Stimulated activated CD4-positive, alpha-beta T cell treated with anti-CD3 and anti-CD28 coated beads, Interleukin-2, amount 100 ng/mL, for 24 hours (primary cell): ENCODE data around the gene SP2.

Experiments
- DNase-seq, 2 donors: peaks; one replicate each; pipeline ENCODE4 v3.0.0-alpha.2; 2020

Gene SP2

DNA sequence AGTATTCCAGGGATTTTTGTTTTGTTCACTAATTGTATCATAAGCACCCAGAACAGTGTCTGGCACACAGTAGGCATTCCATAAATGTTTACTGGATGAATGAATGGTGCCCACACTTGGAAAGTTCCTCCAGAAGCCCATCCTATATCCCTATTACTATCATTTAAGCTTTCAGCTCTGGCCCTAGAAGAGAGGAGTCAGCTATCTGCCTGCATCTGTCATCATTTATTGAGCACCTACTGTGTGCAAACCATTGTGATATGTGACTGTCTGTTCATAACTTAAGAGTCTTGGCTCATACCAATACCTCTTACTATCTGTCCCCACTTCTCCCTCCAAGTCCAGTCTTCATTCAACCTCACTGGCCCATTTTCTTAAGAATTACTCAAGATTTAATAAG, 25.0 kb upstream of the SP2 start:
- DNase-seq = no peak

DNA sequence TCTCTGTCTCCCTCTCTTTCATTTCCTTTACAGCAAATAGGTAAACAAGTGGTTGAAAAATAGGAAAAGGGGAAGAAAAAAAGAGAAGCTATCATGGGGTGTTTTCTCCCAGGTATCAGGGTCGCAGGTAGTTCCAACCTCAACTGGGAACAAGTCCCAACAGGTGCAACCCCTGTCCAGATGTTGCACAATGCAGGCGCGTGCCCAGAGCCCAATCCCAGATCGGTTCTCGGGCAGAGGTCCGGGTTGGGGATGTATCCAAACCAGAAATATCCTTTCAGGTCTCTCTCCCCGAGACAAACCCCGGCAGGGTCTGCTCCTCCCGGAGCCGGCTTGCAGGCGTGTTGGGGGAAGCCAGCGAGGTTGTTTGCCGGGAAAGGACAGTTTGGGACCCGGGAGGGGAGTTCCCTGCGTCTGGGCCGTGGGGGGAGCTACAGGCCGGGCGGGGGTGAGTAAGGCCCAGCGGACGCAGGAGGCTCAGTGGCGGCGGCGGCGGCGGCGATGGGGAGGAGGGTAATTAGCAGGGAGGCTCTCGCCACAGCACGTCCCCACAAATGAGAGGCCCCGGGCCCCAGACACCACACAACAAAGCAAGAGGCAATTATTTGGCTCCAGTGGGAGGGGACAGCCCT, 23.9 kb upstream of the SP2 start:
- no peak for DNase-seq

DNA sequence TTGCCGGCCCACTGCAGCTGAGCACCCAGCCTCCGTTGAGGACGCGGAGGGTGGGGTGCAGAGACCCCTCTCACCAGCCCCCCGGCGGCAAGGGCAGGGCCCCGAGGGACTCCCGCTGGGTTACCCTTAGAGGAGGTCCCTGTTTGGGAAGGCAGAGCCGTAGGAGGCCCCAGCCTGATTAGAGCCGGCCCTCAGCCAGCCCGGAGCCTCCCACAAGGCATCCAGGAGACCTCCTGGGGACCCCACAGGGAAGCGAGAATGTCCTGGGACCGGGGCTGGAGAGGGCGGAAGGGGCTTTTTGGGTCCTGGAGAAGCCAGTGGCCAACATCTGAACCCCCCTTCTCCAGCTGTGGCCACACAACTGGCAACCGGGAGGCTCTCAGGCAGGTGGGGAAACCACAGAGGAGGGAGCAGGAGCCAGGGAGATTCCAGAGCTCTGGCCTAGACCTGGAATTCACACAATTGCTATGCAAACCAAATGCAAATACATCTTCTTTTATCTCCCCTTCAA, 23.3 kb upstream of the SP2 start:
- DNase-seq = no peak

GRCh38 chr17:47873200-47874090, 22.6 kb upstream of the SP2 start:
- DNase-seq = no peak

GRCh38 chr17:47875011-47875985, 20.7 kb upstream of the SP2 start:
- no peak for DNase-seq

GRCh38 chr17:47877368-47878034, 18.5 kb upstream of the SP2 start:
- DNase-seq = no peak

DNA sequence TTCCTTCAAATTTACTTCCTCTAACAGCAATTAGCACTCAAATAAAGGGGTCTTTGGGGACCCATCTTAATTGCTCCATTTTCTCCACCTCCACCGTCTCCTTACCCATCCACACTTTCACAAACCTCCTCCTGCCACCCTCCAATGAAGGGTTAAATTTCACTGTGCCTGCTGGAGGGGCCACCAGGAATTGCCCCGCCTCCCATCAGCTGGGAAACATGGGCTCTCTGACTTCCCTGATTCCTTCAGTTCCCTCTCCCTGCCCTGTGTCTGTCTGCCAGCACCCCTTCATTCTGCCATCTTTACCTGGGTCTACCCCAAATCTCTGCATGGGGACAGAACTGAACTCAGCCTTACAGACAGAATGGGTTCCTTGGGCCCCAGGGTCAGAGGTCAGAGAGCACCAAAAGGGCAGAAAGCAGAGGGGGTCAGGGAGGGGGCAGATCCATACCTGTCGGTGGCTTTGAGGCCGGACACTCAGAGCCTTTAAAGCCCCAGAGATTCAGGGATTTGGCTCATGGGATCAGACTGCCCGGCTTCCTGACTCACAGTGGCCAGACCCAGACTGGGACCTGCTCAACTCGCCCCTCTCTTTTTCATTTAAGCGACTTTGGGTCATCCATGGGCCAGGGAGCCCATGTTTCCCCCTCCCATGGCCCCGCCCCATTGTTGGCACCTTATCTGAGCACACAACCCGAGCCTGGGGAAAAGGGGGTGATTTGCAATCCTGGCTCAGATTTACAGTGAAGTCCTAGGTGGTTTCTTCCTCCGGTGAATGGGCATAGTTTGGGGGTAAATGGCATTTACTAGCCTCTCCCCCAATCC, 17.6 kb upstream of the SP2 start:
- no peak for DNase-seq

GRCh38 chr17:47879028-47879585, 16.9 kb upstream of the SP2 start:
- no peak for DNase-seq

DNA sequence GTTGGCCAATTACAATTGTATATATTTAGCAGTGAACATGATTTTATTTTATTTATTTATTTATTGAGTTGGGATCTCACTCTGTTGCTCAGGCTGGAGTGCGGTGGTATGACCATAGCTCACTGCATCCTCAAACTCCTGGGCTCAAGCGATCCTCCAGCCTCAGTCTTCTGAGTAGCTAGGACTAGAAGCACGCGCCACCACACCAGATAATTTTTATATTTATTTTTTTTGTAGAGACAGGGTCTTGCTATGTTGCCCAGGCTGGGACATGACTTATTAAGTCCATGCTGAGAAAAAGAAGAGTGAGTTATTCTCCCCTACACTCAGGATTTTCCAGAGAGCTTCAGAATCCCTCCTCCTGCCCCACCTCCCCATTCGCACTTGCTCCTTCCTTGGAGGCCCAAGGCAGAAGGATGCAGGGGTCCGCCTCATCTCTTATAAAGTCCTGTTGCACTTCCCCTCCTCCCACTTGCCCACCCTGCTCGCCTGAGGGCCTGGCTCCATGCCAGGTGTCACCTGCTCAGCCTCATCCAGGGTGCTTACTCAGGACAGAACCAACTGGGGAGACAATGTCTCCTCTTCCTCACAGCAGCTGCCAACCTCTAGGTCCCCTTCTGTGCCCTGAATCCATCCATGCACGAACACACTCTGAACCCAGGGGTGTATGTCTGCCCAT, 16.1 kb upstream of the SP2 start:
- DNase-seq = no peak

DNA sequence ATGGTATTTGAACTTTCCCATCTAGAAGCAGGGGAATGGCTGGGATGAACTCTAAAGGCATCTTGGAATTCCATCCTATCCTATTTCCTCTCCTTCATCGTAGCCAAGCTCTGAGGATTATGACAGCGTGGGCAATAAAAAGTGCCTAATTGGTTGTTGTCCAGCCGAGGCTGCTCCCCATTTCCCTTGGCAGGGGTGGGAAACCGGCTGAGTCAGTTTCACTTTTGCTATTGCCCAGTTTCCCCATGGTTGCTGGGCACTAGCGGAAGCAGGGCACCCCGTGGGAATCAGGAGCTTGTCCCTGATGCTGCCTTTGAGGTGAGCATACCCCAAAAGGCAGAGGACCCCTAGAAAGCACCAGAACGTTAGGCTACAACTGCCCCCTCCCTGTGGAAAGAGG, 13.8 kb upstream of the SP2 start:
- DNase-seq = no peak

DNA sequence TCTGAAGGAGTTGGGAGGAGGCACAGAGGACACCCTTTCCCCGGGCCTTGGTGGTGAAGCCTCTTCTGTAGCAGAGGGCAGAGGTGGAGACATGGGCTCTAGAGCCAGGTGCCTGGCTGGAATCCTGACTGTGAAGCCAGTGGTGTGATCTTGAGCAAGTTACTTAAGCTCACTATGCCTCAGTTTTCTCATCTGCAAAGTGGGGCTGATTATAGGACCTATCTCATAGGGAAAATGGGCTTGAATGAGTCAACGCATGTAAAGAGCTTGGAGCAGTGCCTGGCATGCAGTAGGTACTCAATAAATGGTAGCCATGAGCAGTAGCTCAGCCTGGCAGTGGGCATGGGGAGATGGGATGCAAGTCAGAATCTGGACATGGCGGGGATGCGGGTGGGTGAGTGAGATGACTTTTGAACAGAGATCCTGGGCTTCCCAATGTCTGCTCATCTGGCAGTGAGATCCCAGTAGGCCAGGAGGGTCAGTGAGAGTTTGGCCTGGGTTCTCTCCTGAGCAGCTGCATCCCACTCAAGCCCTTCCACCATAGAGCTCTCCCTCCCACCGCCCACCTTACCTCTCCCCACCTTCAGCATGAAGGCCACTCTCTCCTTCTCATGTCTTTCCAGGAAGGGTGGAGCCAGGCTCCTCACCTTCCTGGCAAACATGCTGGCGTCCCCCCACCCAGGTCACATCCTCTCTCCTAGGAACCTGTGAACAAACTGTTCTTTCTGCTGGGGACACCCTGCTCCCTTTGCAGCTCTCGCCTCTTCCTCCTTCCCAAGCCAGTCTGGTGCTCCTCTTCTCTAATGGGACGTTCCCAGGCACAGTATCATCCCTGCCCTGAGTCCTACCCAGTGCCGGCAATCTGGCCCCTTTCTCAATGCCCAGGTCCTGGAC, 13.1 kb upstream of the SP2 start:
- DNase-seq = no peak

- no peak for DNase-seq
Observed at GRCh38 chr17:47883589-47884426, 12.2 kb upstream of the SP2 start.

GRCh38 chr17:47884427-47884740, 11.7 kb upstream of the SP2 start:
- no peak for DNase-seq

GRCh38 chr17:47884905-47885730, 10.9 kb upstream of the SP2 start:
- DNase-seq = no peak

GRCh38 chr17:47888293-47888692, 7.7 kb upstream of the SP2 start:
- no peak for DNase-seq

DNA sequence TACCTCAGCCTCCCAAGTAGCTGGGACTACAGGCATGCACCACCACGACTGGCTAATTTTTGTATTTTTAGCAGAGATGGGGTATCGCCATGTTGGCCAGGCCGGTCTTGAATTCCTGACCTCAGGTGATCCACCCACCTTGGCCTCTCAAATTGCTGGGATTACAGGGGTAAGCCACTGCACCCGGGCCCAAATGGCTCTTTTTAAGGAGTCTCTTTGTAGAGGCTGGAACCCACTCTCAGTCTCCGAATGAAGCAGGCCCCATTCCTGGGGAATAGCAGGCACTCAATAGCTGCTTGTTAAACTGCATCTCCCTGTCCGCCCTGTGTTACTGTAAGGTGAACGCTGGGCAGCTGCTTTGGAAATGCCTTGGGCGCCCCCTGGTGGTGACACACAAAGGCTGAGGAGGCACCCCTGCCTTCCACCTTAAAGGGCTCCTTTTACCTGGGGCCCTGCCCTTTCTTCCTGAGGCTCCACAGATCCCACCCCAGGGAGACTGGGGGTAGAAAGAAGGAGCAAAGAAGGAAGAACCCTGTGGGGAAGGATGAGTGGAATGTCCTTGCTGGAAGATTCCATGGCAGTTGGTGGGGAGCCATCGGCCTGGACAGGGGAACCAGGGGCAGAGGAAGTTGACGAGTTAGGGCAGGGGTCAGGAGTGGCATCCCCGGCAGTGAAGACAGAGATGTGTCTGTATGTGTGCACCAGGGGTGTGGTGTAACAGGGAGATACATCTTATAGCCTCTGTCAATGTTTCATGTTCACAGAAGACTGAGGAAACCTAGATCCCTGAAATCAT, 6.1 kb upstream of the SP2 start:
- peak; percentile 96 to 97 for DNase-seq

GRCh38 chr17:47891545-47892088, 4.4 kb upstream of the SP2 start:
- DNase-seq = no peak
